K562 (cell line): ENCODE results near the gene PTX3. TPM values are rescaled to one million over a fixed set of nuclear protein-coding genes. Genes with fewer than 3 reads are reported as not detected.

Experiments
- ATAC-seq: fragments of 200-7000 bp; cut with Tn5 transposase; 3 replicates; pipeline ENCODE4 v1.9.1; 2020; ENCODE audit warnings: moderate library complexity
- BruUV-seq: library from RNA; stranded (reverse); fragments of 400-500 nt; replicated peaks from 2 replicates; lab custom pipeline; 2021; lab: Mats Ljungman, UMichigan
- CTCF ChIA-PET: fragments of 300-600 bp; formaldehyde crosslinking; extraction: SDS; loops from one replicate; lab custom pipeline; 2021; ENCODE audit warnings: low intra/inter-chr PET ratio; lab: Yijun Ruan, JAX
- POLR2A ChIA-PET: fragments of 300-600, 350-650 bp; sonication (Branson Sonifier 250); formaldehyde crosslinking; extraction: SDS; loops from one replicate; lab custom pipeline; 2021; ENCODE audit warnings: antibody characterized with exemption, inconsistent platforms; lab: Yijun Ruan, JAX
- DNase-seq, 4 experiments: peaks; one replicate each; pipeline versions ENCODE4 v3.0.0 to v3.0.0-alpha.2; 2011 to 2018; ENCODE audit warnings: low spot score in 3 of 4, mixed read lengths in 3 of 4; ENCODE audit errors: extremely low read depth in 1 of 4
- FAIRE-seq: peaks from 2 replicates; lab custom pipeline; 2011; peaks lifted over from hg19 to GRCh38; lab: Jason Lieb, UNC
- H2AFZ ChIP-seq: 2 replicates; pipeline ENCODE4 v1.6.0; 2011; ENCODE audit warnings: low read depth, low read length, control low read depth, inconsistent platforms
- H3K27ac ChIP-seq: fragments of 200-600 bp; 3 replicates; pipeline ENCODE4 v1.8.0; 2011; ENCODE audit warnings: low read depth, mild to moderate bottlenecking, control low read depth, inconsistent platforms, low read length, moderate library complexity, mixed read lengths; ENCODE audit errors: extremely low read depth
- H3K27me3 ChIP-seq, 2 experiments: fragments of 300-600 bp in 1 of 2; 2 replicates in 1 of 2; 3 replicates in 1 of 2; pipeline versions ENCODE4 v1.6.0 to v1.8.0; 2011; ENCODE audit warnings: inconsistent platforms in 2 of 2, low read length in 2 of 2, mild to moderate bottlenecking in 1 of 2, mixed read lengths in 1 of 2, moderate library complexity in 1 of 2; ENCODE audit not compliant: control insufficient read depth in 2 of 2, insufficient read depth in 2 of 2
- H3K36me3 ChIP-seq: fragments of 300-600 bp; 3 replicates; pipeline ENCODE4 v1.8.0; 2011; ENCODE audit warnings: mild to moderate bottlenecking, low read length, inconsistent platforms; ENCODE audit not compliant: control insufficient read depth, insufficient read depth
- H3K4me1 ChIP-seq, 2 experiments: fragments of 200-600 bp in 1 of 2; replicated peaks in 1 of 2; 2 replicates in 1 of 2; 3 replicates in 1 of 2; pipeline versions ENCODE4 v1.5.1 to v1.8.0; 2011; ENCODE audit warnings: inconsistent platforms in 2 of 2, low read length in 2 of 2, mild to moderate bottlenecking in 1 of 2, mixed read lengths in 1 of 2, moderate library complexity in 1 of 2; ENCODE audit not compliant: control insufficient read depth in 2 of 2, insufficient read depth in 2 of 2
- H3K4me2 ChIP-seq: 2 replicates; pipeline ENCODE4 v1.6.1; 2011; ENCODE audit warnings: low read length, control low read depth, inconsistent platforms, mixed read lengths; ENCODE audit not compliant: insufficient read depth
- H3K4me3 ChIP-seq: fragments of 200-600 bp; sonication (generic), shearing (Covaris generic); 2 replicates; pipeline ENCODE4 v1.5.1; 2016; ENCODE audit warnings: control low read depth, inconsistent platforms
- H3K79me2 ChIP-seq: fragments of 200-600 bp; 3 replicates; pipeline ENCODE4 v1.8.0; 2011; ENCODE audit warnings: low read length, inconsistent platforms; ENCODE audit not compliant: control insufficient read depth, insufficient read depth
- H3K9ac ChIP-seq, 2 experiments: 2 replicates each; pipeline versions ENCODE4 v1.6.0 to v1.6.1; 2011; ENCODE audit warnings: low read depth in 2 of 2, low read length in 2 of 2, control low read depth in 1 of 2, inconsistent platforms in 1 of 2, mild to moderate bottlenecking in 1 of 2, mixed read lengths in 1 of 2; ENCODE audit not compliant: insufficient read depth in 1 of 2
- H3K9me1 ChIP-seq: one replicate; pipeline ENCODE4 v1.6.0; 2011; ENCODE audit warnings: inconsistent platforms, mild to moderate bottlenecking, low read length, moderate library complexity; ENCODE audit not compliant: control insufficient read depth, insufficient read depth
- H3K9me3 ChIP-seq: replicated peaks from 2 replicates; pipeline ENCODE4 v1.5.1; 2011; ENCODE audit warnings: low read depth, low read length, inconsistent platforms; ENCODE audit not compliant: control insufficient read depth, insufficient read depth
- H4K20me1 ChIP-seq: replicated peaks from 2 replicates; pipeline ENCODE4 v1.6.1; 2011; ENCODE audit warnings: low read length, inconsistent platforms, mixed read lengths; ENCODE audit not compliant: control insufficient read depth, insufficient read depth
- CCNT2 ChIP-seq: IDR thresholded peaks from 2 replicates; pipeline ENCODE4 v1.6.1; 2011; ENCODE audit warnings: borderline replicate concordance, low read depth, mild to moderate bottlenecking, moderate library complexity, mixed read lengths, low read length; ENCODE audit not compliant: insufficient read length; ENCODE audit errors: extremely low read depth
- GATA2 ChIP-seq: sonication (generic); formaldehyde crosslinking; IDR thresholded peaks from 2 replicates; pipeline ENCODE4 v1.4.0; 2020; ENCODE audit warnings: mild to moderate bottlenecking, missing genetic modification reagents
- RAD21 ChIP-seq, 2 experiments: fragments of 250-450 bp in 1 of 2; fragments of 450-650 bp in 1 of 2; sonication (Bioruptor Pico) in 1 of 2; formaldehyde crosslinking in 1 of 2; IDR thresholded peaks in 1 of 2; conservative IDR thresholded peaks in 1 of 2; 2 replicates each; pipeline versions ENCODE4 v1.4.0 to v1.8.0; 2020 to 2022; ENCODE audit warnings: mild to moderate bottlenecking in 2 of 2, moderate library complexity in 1 of 2
- SMAD2 ChIP-seq: fragments of 150-350 bp; IDR thresholded peaks from 2 replicates; pipeline ENCODE4 v1.6.1; 2014; ENCODE audit warnings: low read depth, mild to moderate bottlenecking, low read length
- WGBS: fragments of 100-300 bp; shearing (Covaris generic); methylation state at CpG from one replicate; pipeline ENCODE4 v1.1.6; 2016; ENCODE audit warnings: low coverage, mixed read lengths; ENCODE audit not compliant: insufficient coverage; ENCODE audit errors: missing lambda C conversion rate; 5-methylcytosine and 5-hydroxymethylcytosine counted together
- in situ Hi-C: fragments of 300-500 bp; cut with MboI; formaldehyde crosslinking; loops from 4 replicates; pipeline ENCODE4 v1.15.0; 2018; ENCODE audit warnings: inconsistent platforms, mixed read lengths
- intact Hi-C: fragments of 100-400 bp; cut with micrococcal nuclease; formaldehyde crosslinking; loops from 2 replicates; pipeline ENCODE4 v1.14.2; 2022
- polyA plus RNA-seq, 8 experiments: library from polyadenylated mRNA; depleted of rRNA in 4 of 8; stranded (reverse) in 5 of 8; unstranded in 3 of 8; fragments of >200 nt; fragmentation: Nextera tagmentation in 2 of 8; fragmentation: Illumina TruSeq in 1 of 8; extraction: Ambion mirVana in 2 of 8; extraction: Trizol in 1 of 8; gene quantifications; 2 replicates each; pipeline versions ENCODE4 v1.2.1 to v1.2.3, GENCODE V29; 2011 to 2014; ENCODE audit warnings: inconsistent platforms in 1 of 8, missing spikeins in 1 of 8
- total RNA-seq, 7 experiments: library from RNA; depleted of rRNA in 6 of 7; stranded (reverse); fragments of >200 nt in 6 of 7; fragmentation: Illumina TruSeq in 2 of 7; extraction: Trizol in 2 of 7; gene quantifications; 2 replicates each; pipeline versions ENCODE4 v1.2.1 to v1.2.3, GENCODE V29; 2011 to 2021; ENCODE audit warnings: low replicate concordance in 1 of 7
- TF ChIP-seq, protein P1 (sequence below): fragments of 450-650 bp; IDR thresholded peaks from 2 replicates; pipeline ENCODE4 v1.6.1; 2016; ENCODE audit warnings: missing biosample characterization, missing genetic modification characterization
- TF ChIP-seq, protein P2 (sequence below), 3 experiments: IDR thresholded peaks in 2 of 3; conservative IDR thresholded peaks in 1 of 3; 2 replicates each; pipeline ENCODE4 v1.5.1; 2011 to 2012; ENCODE audit warnings: low read length in 3 of 3, mild to moderate bottlenecking in 3 of 3, control low read depth in 2 of 3, improper control_type of control experiment in 1 of 3, inconsistent platforms in 1 of 3, low read depth in 1 of 3, mixed read lengths in 1 of 3, moderate library complexity in 1 of 3; ENCODE audit not compliant: insufficient read depth in 2 of 3
- TF ChIP-seq, protein P3 (sequence below): fragments of 450-650 bp; formaldehyde crosslinking; IDR thresholded peaks from 2 replicates; pipeline ENCODE4 v1.4.0; 2020; ENCODE audit warnings: mild to moderate bottlenecking, moderate library complexity

The PTX3 gene
- total and polyA plus RNA-seq, 9 of the 15 experiments (the other 6 are each of a cell fraction or from before 2014, with no cell fraction given) = 0.04 to 0.33 (median 0.15) TPM; not detected in 2

DNA sequence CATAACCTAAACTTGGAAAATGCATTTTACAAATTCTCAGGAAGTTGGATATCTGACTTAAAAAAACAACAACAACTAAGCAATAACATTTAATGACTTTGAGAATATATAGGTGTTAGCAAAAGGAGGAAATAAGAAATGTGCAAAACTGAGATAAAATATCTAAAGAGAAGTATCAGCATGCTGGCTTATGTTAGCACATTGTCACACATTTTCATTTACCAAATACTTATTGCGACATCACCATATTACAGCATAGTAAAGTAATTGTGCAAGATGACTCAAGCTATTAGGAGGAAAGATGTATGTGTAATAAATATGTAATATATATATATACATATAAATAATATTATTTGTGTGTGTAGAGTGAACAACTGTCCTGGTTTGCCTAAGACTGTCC is 9.2 kb downstream of the PTX3 start (continued):
- TF ChIP-seq, protein P1, sequence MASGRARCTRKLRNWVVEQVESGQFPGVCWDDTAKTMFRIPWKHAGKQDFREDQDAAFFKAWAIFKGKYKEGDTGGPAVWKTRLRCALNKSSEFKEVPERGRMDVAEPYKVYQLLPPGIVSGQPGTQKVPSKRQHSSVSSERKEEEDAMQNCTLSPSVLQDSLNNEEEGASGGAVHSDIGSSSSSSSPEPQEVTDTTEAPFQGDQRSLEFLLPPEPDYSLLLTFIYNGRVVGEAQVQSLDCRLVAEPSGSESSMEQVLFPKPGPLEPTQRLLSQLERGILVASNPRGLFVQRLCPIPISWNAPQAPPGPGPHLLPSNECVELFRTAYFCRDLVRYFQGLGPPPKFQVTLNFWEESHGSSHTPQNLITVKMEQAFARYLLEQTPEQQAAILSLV (tag) = peak; percentile 66
- peak; percentile 15 for TF ChIP-seq CCNT2
- TF ChIP-seq, all 486 proteins: peak for 10

DNA sequence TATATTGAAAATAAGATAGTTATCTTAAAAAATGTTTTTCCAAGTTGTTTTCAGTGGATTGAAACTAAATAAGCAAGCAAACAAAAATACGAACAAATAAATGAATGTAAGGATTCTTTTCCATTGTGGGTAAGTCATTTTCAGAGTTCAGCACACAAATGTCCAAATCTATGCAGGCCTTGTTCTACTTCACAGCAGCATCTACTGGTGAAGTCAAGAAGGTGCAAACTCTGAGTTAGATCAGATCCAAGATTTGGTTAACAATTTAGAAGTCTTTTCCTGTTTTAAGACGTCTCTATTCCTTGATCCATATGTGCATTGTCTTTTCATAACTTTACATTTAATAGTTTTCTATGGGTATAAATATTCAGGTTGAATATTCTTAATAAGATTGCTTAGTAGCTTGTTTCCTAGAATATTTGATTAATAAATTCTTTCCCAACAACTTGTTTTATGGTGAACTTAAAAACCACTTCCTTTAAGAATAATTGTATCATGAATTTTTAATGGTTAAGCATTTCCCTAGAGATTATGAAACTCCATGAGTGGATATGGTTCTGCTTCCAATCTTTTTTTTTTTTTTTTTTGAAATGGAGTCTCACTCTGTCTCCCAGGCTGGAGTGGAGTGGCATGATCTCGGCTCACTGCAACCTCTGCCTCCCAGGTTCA is 10.5 kb downstream of the PTX3 start:
- Histone ChIP-seq H3K27me3 (no peaks in the 10 kb centered on the region), H3K27ac (no peak overlapping the region), H2AFZ (no peak overlapping the region), H3K4me2 (no peak overlapping the region), H3K4me1 (peaks cover 0 to 8% of the 10 kb centered on the region in 2 experiments; a peak in 3 of 5 replicates), H3K4me3 (no peak overlapping the region), H3K9ac (no peak overlapping the region), H3K9me1 (no peaks in the 10 kb centered on the region), H3K79me2 (no peaks in the 10 kb centered on the region), H4K20me1 (no peaks in the 10 kb centered on the region), H3K9me3 (no peaks in the 10 kb centered on the region), H3K36me3 (no peaks in the 10 kb centered on the region)
- DNase-seq = no peak
- ChIA-PET CTCF (interaction anchor here (0.5 to 0.7 kb wide), 2 partner anchors 140 to 243 kb away, joined by 3 read pairs; no protein-coding TSS in a partner anchor), POLR2A (no interaction called here)
- TF ChIP-seq SMAD2 (no peak), GATA2 (CRISPR knock-in tag) (peak; percentile 61), RAD21 (CRISPR knock-in tag; conservative IDR thresholded peaks at IDR 0.05 in 1 of 2, IDR thresholded peaks at IDR 0.05 in 1 of 2) (peak; percentile 74 to 82)
- TF ChIP-seq, protein P2, sequence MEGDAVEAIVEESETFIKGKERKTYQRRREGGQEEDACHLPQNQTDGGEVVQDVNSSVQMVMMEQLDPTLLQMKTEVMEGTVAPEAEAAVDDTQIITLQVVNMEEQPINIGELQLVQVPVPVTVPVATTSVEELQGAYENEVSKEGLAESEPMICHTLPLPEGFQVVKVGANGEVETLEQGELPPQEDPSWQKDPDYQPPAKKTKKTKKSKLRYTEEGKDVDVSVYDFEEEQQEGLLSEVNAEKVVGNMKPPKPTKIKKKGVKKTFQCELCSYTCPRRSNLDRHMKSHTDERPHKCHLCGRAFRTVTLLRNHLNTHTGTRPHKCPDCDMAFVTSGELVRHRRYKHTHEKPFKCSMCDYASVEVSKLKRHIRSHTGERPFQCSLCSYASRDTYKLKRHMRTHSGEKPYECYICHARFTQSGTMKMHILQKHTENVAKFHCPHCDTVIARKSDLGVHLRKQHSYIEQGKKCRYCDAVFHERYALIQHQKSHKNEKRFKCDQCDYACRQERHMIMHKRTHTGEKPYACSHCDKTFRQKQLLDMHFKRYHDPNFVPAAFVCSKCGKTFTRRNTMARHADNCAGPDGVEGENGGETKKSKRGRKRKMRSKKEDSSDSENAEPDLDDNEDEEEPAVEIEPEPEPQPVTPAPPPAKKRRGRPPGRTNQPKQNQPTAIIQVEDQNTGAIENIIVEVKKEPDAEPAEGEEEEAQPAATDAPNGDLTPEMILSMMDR (IDR thresholded peaks at IDR 0.05 in 2 of 3, conservative IDR thresholded peaks at IDR 0.05 in 1 of 3; ENCODE audit: insufficient read depth in 2 of 3, low read depth in 1 of 3, low read length in 3 of 3) = peak; percentile 36 to 60 (median 37); a peak in 4 of 6 replicates
- TF ChIP-seq, protein P3, sequence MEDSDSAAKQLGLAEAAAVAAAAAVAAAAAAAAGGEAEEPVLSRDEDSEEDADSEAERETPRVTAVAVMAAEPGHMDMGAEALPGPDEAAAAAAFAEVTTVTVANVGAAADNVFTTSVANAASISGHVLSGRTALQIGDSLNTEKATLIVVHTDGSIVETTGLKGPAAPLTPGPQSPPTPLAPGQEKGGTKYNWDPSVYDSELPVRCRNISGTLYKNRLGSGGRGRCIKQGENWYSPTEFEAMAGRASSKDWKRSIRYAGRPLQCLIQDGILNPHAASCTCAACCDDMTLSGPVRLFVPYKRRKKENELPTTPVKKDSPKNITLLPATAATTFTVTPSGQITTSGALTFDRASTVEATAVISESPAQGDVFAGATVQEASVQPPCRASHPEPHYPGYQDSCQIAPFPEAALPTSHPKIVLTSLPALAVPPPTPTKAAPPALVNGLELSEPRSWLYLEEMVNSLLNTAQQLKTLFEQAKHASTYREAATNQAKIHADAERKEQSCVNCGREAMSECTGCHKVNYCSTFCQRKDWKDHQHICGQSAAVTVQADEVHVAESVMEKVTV (CRISPR knock-in tag) = peak; percentile 57
- 6% methylated on average over 3 of the region's 3 CpGs for WGBS
- no peak for ATAC-seq
- intact Hi-C loops (loop anchor here (5.0 kb wide), 1 partner anchor 95 kb away; no protein-coding TSS in a partner anchor), in situ Hi-C loops (no loop called here)
- BruUV-seq = no TSS peak
- FAIRE-seq = no peak
